Measurements from ENCODE around the gene TOMM5. TPM values are rescaled to one million over a fixed set of nuclear protein-coding genes. Genes with fewer than 3 reads are reported as not detected.

TOMM5 gene
- total RNA-seq, 2 donors from 2014 or later, result 59.9 to 112 TPM

GRCh38 chr9:37596504-37596903, 4.1 kb upstream of the TOMM5 start:
- intact Hi-C loops (cut with DNase I), result no loop called here
- H3K4me3 ChIP-seq, result no peak overlapping the region
- no peak for TF ChIP-seq CTCF (IDR thresholded peaks at IDR 0.05)
- no peaks in the 10 kb centered on the region for H3K9me3 ChIP-seq
- no peak overlapping the region for H3K9ac ChIP-seq (ENCODE audit: low read depth in 2 of 2, low read length in 2 of 2)
- no peaks in the 10 kb centered on the region for H3K27me3 ChIP-seq
- no peaks in the 10 kb centered on the region for H3K36me3 ChIP-seq
- H3K27ac ChIP-seq, result no peak overlapping the region
- H3K4me1 ChIP-seq, result peaks cover 5% of the 10 kb centered on the region
- no peak for DNase-seq

GRCh38 chr9:37593883-37594448, 1.6 kb upstream of the TOMM5 start:
- H3K27ac ChIP-seq, result no peak overlapping the region
- H3K4me3 ChIP-seq, result peak overlapping the region; percentile 26
- no peak for DNase-seq
- intact Hi-C loops (cut with DNase I), result no loop called here
- no peak for TF ChIP-seq CTCF (IDR thresholded peaks at IDR 0.05)
- H3K36me3 ChIP-seq, result no peaks in the 10 kb centered on the region
- no peak overlapping the region for H3K9ac ChIP-seq (ENCODE audit: low read depth in 2 of 2, low read length in 2 of 2)
- H3K27me3 ChIP-seq, result no peaks in the 10 kb centered on the region
- no peaks in the 10 kb centered on the region for H3K9me3 ChIP-seq
- peaks cover 19% of the 10 kb centered on the region for H3K4me1 ChIP-seq

GRCh38 chr9:37587521-37587920, 4.9 kb downstream of the TOMM5 start:
- no peak for DNase-seq
- TF ChIP-seq CTCF (IDR thresholded peaks at IDR 0.05), result no peak
- Histone ChIP-seq H3K4me3 (no peak overlapping the region), H3K36me3 (no peaks in the 10 kb centered on the region), H3K4me1 (peaks cover 15% of the 10 kb centered on the region), H3K27me3 (no peaks in the 10 kb centered on the region), H3K9me3 (no peaks in the 10 kb centered on the region), H3K9ac (ENCODE audit: low read depth in 2 of 2, low read length in 2 of 2) (no peak overlapping the region), H3K27ac (no peak overlapping the region)
- intact Hi-C loops (cut with DNase I), result loop anchor here (10.0 kb wide), 1 partner anchor 167 kb away; the partner anchor contains the start of gene TRMT10B

GRCh38 chr9:37583522-37584121, 8.8 kb downstream of the TOMM5 start:
- Histone ChIP-seq H3K4me1 (no peaks in the 10 kb centered on the region), H3K9ac (ENCODE audit: low read depth in 2 of 2, low read length in 2 of 2) (no peak overlapping the region), H3K36me3 (no peaks in the 10 kb centered on the region), H3K4me3 (no peak overlapping the region), H3K27me3 (no peaks in the 10 kb centered on the region), H3K27ac (no peak overlapping the region), H3K9me3 (no peaks in the 10 kb centered on the region)
- intact Hi-C loops (cut with DNase I), result loop anchor here (10.0 kb wide), 1 partner anchor 171 kb away; the partner anchor contains the start of gene TRMT10B
- DNase-seq, result peak; percentile 27
- TF ChIP-seq CTCF (IDR thresholded peaks at IDR 0.05), result no peak

GRCh38 chr9:37582548-37583157, 9.7 kb downstream of the TOMM5 start:
- Histone ChIP-seq H3K36me3 (no peaks in the 10 kb centered on the region), H3K4me3 (no peak overlapping the region), H3K9ac (ENCODE audit: low read depth in 2 of 2, low read length in 2 of 2) (no peak overlapping the region), H3K9me3 (no peaks in the 10 kb centered on the region), H3K27ac (no peak overlapping the region), H3K4me1 (no peaks in the 10 kb centered on the region), H3K27me3 (no peaks in the 10 kb centered on the region)
- TF ChIP-seq CTCF (IDR thresholded peaks at IDR 0.05), result peak; percentile 61
- DNase-seq, result no peak
- intact Hi-C loops (cut with DNase I), result loop anchor here (10.0 kb wide), 1 partner anchor 172 kb away; the partner anchor contains the start of gene TRMT10B
